ENCODE measurements around the gene TICAM2.

Gene TICAM2

DNA sequence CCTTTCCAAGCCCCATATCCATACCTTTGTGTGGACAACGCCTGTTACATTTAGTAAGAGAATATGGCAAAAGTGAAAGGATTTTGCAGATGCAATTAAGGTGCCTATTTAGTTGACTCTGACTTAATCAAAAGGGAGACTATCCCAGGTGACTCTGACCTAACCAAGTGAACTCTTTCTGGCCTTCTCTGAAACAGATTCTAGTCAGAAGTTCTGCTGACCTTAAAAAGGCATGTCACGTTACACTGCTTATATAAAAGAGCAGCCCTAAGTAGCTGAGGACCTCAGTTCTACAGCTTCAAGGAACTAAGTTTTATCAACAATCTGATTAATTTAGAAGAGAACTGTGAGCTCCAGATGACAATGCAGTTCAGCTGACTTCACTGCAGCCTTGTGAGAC lies 5.7 kb upstream of the TICAM2 start:
- no peak for DNase-seq (ENCODE audit: low read depth)

DNA sequence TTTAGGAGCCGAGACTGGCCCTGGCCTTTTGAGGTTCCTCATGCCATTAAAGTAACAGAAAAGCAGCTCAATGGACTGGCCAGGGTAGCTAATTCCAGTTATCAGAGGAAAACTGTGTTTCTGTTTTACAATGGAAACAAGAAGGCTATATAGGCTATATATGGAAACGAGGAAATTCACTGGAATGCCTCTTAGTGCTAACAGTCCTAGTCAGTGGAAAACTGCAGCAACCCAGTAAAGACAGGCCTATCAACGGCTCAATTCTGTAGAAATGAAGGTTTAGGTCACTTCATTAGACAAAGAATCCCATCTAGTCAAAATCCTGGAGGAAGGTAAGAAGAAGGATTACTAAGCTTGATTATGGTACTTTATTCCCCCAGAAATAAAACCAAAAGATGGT lies 3.2 kb upstream of the TICAM2 start:
- no peak for DNase-seq (ENCODE audit: low read depth)

DNA sequence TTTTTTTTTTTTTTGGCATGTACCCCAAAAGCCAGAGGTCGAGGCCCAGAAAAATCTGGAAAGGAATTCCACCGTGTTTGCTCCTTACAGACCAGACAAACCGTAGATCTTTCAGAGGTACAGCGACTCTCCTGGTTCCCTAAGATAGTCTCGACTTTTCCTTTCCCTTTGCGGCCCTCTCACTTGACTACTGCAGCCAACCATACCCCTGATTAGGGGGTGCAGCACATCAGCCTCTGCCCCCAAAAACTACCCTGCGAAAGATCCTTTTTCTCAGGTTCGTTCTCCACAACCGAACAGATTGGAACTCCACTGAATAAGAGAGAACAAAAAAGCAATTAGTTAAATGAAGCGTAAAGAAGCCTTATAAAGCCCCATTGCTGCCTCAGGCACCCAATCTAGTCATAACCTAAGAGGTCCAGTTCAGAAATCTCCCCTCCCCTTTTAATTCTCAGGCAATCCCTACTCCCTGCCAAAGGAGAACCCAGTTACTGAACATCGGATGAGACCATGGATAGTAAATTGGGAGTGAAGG lies 379 bp upstream of the TICAM2 start:
- DNase-seq (ENCODE audit: low read depth) = no peak

DNA sequence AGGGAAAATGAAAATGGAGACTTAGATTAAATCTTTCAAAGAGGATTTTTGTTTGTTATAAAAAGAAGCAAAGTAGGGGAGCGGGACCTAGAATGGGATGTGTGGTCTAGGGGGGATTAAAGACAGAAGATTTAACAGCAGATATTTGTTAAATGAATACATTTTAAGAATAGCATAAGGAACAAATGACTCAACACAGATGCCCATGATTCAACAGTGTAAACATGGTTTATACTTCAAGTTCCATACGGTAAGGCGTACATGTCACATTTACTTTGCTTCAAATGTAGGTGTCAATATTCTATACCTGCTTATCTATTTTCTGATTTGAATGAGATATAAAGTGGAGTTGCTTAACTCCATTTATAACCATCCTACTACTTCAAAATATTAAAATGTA lies 1.5 kb downstream of the TICAM2 start:
- DNase-seq (ENCODE audit: low read depth) = no peak

DNA sequence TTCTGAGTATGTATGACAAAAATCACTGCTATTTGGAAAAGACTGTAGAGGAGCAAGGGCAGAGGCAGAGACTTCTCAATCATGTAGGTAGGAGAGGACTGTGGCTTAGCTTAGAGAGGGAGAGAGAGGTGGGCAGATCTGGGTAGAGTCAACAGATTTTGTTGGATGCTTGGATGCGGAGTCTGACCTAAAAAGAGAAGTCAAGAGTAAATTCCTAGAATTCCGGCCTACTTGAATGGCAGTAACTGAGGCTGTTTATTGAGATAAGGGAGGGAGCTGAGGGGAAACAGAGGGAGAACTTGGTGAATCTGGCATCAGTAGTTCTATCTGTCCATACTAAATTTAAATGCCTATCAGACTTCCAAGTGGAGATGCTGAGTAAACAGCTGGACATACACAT lies 2.4 kb downstream of the TICAM2 start:
- DNase-seq (ENCODE audit: low read depth) = no peak

DNA sequence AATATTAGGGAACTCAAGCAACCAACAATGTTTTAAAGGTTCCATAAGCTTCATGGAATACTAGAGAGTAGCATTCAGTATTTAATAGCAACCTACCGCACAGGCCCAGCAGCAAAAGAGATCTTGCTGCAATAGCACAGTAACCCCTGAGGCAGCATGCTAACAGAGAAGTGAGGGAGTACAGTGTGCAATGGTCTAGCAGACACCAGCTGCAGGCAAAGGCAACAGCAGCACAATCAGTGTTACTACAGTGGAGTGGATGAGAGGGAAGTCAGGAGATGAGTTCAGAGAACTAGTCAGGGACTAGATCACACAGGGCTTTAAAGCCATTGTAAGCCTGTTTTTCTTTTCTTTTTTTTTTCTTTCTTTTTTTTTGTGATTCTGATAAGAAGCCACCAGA lies 2.8 kb downstream of the TICAM2 start:
- no peak for DNase-seq (ENCODE audit: low read depth)

DNA sequence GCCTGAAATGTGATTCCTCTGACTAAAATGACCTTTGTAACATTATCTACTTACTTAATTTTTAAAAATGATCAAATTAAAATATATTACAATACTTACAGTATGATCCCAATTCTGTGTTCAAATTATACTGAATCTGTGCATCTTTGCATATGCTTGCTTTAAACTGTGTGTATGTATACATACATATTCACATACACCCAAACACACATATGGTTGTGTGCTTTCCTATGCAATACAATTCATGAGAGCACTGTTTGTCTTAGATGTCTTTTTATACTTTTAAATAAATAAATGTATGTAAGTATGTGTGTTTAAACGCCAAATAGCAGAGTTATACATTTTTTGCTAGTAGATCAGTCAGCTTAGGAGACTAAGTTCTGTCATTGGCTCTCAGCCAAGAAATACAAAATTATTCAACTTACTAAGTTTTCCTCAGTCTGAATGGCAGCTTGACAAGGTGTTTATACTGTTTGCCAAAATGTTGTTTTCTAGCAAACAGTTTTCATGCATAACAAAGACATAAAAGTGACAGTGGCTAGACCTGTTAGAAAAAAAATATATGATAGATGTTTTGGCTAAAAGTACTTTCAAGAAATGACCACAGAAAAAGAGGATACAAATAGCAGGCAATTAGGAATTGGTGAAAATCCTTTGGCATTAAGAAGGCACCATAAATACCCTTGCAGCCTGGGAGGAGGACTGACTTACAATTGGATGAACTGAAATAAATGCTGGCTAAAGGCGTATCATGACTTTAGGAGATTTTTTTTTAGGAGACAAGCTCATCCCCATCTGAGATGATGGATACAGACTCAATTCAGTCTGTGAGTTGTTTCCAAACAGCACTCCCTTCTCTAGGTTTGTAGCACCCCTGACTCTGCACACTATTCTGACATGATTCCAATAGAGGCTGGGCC lies 7.9 kb downstream of the TICAM2 start:
- DNase-seq (ENCODE audit: low read depth) = no peak

DNA sequence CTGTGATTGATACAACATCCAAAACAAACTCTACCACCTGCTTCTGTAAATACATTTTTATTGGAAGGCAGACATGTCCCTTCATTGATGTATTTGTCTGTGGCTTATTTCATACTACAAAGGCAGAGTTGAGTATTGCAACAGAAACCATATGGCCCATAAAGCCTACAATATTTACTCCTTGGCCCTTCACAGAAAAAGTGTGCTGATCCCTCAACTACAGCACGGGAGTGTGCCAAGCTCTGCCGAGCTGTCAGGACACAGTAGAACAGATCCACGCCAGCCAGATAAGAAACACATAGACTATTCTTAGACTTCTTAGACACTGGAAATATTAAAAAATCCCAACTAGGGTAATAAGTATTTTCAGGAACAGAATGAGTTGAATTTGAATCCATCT lies 13.2 kb downstream of the TICAM2 start:
- no peak for DNase-seq (ENCODE audit: low read depth)

DNA sequence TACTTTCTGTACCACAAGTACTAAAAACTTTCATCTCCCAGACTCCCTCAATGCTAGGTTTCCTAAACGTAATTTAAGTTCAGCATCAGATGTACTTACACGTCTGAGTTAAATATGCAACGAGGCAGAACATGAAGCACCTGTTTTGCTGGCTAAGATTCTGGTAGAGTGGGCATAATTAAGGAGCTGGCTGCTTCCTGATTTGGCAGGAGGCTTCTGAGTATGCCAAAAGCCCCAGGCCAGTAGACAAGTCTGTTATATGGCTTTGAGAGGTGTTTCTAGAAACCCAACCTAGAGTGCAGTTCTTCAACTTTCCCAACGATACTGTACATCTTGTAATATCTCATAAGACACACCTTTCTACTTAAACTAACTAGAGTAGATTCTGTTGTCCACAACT lies 13.6 kb downstream of the TICAM2 start:
- DNase-seq (ENCODE audit: low read depth) = no peak

DNA sequence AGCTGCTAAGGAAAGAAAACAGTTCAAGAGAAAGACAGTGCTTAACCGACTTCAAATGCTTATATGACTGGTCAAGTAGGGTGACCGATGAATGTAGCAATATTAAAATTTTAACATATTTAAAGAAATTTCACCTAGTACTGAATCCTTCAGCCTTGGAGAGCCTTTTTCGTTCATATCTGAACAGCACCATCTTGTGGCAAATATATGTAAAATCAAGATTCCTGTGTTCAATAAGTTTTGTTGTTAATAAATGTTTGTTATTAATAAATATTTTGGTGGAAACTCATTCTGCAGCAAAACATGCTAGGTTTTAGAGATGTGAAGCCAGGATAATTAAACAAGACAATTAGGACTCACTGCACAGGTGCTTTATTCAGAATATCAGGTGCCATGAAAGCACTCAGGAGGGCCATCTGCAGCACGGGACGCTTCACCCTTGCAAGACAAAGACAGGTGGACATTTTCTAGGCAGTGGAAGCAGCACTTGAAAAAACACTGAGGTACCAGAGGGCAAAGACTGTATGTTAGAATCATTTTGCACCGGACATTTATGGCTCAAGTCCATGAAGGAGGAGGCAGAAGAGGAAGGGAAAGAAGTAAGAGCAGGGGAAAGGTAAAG lies 15.6 kb downstream of the TICAM2 start:
- no peak for DNase-seq (ENCODE audit: low read depth)

DNA sequence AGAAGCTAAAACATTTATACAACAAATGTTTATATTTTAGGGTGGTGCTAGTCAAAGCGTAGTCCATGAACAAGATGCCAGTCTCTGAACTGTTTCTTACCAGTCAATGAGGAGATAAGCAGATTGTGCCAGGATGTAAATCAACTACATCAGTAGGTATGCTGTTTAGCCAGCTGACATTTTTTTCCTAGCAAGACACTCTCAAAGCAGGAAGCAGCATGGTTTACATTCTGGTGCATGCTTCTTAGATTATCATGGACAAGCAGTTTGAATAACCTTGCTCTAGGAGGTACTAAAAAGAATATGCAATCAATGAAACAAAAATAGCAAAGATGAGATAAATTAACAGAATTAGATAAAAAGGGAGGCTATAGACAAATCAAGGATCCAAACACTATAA lies 17.0 kb downstream of the TICAM2 start:
- no peak for DNase-seq (ENCODE audit: low read depth)

DNA sequence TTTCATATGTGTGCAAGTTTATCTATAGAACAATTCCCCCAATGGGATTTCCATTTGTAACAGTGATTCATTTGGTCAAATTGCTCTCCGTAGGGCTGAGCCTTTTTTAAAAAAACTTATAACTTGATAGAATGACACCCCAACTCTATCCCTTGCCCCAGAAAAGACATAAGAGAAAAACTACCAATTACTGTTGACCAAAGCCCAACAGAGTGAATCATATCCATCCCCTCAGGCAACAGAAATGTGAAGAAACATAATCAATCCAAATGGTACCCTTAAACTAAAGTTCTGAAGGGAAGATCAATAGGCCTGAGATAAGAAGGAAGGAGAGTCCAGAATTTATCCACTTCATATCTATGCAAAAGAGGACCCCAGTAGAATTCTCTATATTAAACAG lies 17.8 kb downstream of the TICAM2 start:
- DNase-seq (ENCODE audit: low read depth) = no peak

DNA sequence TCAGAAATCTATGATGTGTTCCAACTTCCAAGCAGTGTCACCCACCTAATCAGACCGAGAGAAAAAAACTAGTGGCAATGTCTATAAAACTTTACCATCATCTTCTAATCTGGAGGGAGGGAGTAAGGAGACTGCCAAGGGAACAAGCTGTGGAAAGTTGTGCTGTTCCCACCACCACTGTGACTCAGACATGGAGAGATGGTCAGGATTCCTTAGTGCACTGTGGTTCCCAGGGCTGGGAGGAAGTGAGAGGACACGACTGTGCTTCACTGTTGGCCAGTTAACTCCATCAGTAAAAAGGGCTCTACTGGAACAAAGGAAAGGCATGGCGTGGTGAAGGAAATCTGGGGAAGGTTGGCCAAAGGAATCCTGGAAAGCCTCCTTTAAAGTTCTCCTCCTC lies 18.8 kb downstream of the TICAM2 start:
- no peak for DNase-seq (ENCODE audit: low read depth)

DNA sequence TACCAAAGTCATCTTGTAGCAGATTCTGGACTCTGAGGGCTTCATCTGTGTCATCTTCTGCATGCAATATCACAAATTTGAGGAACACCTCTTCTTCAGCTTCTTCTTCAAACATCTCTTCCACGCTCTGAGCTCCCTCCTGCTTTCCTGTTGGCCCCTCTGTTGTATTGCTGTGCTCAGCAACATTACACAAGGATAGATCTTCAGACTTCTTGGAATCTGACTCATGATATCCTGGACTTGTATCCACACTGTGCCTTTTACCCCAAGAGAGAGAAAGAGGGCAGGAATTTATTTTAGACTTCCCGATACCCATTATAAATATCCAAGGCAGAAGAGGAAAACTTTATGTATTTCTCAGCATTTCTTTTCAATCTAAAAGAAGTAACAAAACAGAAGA lies 21.3 kb downstream of the TICAM2 start:
- DNase-seq (ENCODE audit: low read depth) = no peak

DNA sequence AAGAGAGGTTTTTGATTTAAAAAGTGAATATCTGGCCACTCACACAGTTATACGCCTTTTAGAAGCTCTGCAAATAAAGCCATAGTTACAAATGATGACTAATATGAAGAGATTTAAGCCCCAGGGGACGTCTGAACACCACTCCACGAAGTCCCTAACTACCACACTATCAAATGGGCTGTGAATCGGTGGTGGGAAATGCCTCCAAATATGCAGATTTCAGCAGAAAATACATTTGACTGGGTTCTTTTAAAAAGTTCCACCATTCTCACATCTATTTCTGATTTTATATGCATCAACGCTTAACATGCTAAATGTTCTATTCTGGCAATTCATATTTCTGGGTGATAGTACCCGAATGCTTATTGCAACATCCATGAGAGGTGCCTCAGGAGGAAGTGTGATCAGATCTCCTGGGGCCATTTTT lies 22.5 kb downstream of the TICAM2 start:
- DNase-seq (ENCODE audit: low read depth) = no peak

DNA sequence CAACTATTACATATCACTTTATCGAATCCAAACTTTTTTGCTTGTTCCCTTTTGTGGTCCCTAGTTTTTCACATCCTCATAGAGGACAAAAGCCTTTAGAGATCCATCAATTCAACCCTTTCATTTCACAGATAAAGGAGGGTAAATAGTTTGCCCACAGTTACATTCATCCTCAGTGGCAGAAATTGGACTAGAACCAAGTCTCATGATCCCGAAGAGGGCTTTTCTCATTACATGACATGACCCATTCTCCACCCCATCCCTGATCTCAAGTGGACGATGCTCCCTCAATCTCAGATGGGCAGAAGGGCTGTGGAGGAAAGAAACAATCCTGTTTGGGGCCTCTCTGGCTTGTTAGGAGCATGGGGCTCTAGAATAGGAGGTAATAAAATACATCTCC lies 23.1 kb downstream of the TICAM2 start:
- DNase-seq (ENCODE audit: low read depth) = no peak

DNA sequence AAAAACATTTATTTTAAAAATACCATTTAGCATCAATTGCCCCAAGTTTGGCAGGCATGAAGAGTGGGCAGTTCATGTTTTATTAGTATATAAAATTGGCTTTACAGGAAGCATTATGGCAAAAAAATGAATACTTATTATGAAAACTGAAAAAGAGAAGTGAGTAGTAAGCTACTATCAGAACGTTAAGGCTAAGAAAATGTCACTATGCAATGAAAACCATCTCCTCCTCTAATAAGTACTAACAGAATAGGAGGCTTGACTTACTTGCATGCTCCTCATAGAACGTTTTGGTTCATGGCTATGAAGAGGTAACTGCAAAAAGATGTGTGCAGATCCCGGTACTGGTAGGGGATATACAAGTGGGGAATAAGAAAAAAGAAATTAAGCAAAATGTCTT lies 23.6 kb downstream of the TICAM2 start:
- no peak for DNase-seq (ENCODE audit: low read depth)

DNA sequence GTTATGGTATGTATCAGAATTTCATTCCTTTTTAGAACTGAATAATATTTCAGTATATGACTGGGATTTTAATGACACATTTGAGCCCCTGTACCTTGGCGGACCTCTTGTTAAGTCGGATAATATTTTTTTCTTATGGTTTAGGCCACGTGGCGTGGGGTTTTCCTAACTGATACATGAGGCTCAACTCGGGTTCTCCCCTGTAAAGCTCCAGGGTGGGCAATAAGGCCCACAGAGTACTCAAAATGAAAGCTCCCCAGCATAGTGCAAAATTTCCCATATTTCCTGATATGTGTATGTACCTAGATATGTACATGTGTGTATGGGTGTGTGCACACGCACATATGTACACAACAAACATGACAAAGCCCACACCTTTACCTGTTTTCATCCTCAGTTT lies 24.5 kb downstream of the TICAM2 start:
- no peak for DNase-seq (ENCODE audit: low read depth)

DNA sequence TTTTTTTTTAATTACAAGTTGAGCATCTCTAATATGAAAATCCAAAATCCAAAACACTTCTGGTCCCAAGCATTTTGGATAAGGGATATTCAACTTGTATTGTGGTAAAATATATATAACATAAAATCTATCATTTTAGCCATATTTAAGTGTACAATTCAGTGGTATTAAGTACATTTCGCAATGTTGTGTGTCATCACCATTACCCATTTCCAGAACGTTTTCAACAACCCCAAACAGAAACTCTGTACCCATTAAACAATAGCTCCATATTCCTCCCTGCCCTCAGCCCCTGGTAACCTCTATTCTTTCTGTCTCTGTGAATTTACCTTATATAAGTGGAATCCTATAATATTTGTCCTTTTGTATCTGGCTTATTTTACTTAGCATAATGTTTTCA lies 24.9 kb downstream of the TICAM2 start:
- no peak for DNase-seq (ENCODE audit: low read depth)

DNA sequence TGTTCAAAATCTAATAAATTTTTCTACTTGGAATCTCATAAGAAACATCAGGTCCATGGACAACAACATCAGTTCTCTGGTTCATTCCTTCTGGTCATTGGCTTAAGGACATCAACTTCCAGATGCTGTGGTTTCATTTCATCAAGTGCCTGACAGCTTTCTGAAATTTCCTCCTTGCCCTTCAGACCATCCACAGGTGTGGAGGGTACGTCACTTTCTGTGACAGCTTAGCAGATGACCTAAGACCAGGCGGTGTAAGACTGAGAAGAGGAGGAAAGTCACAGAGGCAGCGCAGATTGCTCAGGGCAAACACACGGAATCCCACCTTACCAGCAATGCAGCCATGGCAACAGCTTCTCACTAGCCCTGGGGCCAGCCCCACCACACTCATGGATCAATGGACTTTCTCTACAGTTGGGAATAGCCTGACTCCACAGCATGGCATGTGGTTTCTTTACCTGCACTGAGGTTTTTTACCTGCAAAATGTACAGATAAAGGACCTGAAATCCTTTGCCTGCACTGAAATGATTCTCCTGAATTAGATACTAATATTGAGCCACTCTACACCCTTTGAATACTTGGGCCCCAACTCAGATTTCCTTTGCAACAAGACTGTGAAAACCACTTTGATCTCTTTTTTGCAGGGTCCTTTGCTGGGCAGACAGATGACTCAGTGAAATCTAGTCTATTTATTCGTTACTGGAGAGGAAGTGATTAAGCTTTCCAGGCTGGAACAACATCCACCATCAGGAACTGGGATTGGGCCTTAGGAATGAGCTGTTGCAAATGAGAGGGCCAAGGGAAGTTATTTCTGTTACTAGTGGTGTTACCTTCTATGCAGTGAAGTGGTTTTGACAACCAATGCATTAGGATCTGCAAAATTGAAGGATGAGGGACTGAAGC lies 26.9 kb downstream of the TICAM2 start:
- no peak for DNase-seq (ENCODE audit: low read depth)

DNA sequence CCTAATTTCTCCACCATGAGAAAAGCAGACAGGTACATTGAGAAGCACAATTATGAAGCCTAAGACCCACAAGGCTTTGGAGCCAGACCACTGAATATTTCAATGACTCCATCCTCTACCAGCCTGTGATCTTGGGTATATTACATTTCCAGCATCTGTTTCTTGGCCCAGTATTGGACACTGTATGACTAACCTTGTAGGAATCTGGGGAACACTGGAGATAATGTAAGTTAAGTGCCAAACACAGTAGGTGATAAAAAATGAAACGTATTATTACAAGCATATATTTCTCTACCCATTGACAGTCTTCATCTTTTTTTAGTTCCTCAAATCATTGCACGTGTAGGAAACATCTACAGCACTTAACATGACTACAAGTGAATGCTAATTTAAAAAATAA lies 29.1 kb downstream of the TICAM2 start:
- no peak for DNase-seq (ENCODE audit: low read depth)

DNA sequence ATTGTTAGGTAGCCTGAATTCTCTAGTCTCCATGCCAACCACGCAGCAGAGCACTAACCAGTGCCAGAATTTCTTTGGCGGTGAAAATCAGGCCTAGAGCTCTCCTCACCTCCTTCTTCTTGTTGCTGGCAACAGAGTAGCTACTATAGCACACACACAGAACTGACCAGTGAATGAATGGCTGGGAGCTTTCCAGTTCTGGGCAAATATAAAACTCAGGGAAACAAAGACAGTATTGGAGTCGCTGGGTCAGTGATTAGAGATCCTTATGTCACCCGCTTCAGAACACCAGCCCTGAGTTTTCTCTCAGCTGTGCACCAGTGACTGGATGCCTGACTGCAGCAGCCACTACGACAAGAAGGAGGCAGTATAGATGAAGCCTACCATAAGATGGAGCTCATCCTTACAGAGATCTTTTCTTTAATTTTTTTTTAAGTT lies 30.8 kb downstream of the TICAM2 start:
- no peak for DNase-seq (ENCODE audit: low read depth)
